Lower leg skin (tissue), 3 donors: ENCODE measurements around the gene ZFPM1.

ENCODE experiments used
- CTCF ChIP-seq, 3 donors: fragments of 450-650 bp; IDR thresholded peaks; one replicate each; pipeline ENCODE4 v1.5.1; 2016; ENCODE audit warnings: antibody characterized with exemption in 3 of 3, mild to moderate bottlenecking in 3 of 3, moderate library complexity in 2 of 3
- POLR2A ChIP-seq, 2 donors: fragments of 450-650 bp; IDR thresholded peaks; one replicate each; pipeline ENCODE4 v1.6.1; 2016 to 2017; ENCODE audit warnings: antibody characterized with exemption in 2 of 2, mild to moderate bottlenecking in 1 of 2, moderate library complexity in 1 of 2

- TF ChIP-seq CTCF (IDR thresholded peaks at IDR 0.05), result no peak
- no peak for TF ChIP-seq POLR2A (IDR thresholded peaks at IDR 0.05)
Measured at GRCh38 chr16:88480829-88481228, 27.7 kb downstream of the ZFPM1 start.
